Measurements from ENCODE around the gene KCNH4.

DNA sequence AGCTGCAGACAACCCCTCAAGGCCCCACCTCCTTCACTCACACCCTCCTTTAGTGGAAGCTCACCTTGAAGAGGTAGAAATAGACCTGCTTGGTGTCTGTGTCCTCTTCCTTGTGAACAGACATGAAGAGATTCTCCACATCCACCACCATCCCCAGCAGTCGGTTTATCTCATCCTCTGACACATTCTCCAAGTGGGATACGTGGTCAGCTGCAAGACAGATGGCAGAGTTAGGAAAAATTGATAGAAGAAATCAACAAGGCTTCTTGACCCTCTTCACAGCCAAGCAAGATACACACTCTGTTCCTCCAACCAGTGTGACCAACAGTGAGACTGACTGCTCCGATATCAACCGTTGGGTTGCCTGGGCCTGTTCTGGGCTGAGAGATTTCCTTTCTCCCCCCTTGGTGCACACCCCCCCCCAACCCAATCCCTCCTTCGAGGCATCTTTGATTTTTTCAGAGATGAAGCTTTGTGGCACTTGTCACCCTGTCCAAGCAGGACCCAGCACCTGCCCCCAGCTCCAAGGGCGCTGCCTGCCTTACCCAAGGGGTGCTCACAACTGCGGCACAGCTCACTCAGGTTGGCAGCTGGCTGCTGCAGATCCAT lies 60.7 kb downstream of the KCNH4 start:
- TF ChIP-seq, protein P1, sequence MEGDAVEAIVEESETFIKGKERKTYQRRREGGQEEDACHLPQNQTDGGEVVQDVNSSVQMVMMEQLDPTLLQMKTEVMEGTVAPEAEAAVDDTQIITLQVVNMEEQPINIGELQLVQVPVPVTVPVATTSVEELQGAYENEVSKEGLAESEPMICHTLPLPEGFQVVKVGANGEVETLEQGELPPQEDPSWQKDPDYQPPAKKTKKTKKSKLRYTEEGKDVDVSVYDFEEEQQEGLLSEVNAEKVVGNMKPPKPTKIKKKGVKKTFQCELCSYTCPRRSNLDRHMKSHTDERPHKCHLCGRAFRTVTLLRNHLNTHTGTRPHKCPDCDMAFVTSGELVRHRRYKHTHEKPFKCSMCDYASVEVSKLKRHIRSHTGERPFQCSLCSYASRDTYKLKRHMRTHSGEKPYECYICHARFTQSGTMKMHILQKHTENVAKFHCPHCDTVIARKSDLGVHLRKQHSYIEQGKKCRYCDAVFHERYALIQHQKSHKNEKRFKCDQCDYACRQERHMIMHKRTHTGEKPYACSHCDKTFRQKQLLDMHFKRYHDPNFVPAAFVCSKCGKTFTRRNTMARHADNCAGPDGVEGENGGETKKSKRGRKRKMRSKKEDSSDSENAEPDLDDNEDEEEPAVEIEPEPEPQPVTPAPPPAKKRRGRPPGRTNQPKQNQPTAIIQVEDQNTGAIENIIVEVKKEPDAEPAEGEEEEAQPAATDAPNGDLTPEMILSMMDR (IDR thresholded peaks at IDR 0.05): no peak
- TF ChIP-seq POLR2AphosphoS5 (IDR thresholded peaks at IDR 0.05): no peak

Measured in transverse colon (tissue), 4 donors.